HG03108 (cell line): ENCODE data around the gene EIF4B.

Experiments used
- ATAC-seq: cut with Tn5 transposase; IDR thresholded peaks from one replicate; pipeline ENCODE4 v1.9.1; 2021; ENCODE audit warnings: moderate library complexity; ENCODE audit not compliant: unreplicated experiment

EIF4B gene

GRCh38 chr12:53057816-53058500 lies 51.7 kb downstream of the EIF4B start:
- ATAC-seq = no peak

- no peak for ATAC-seq
Observed at GRCh38 chr12:53058674-53059433, 52.6 kb downstream of the EIF4B start.

GRCh38 chr12:53059434-53060063 lies 53.3 kb downstream of the EIF4B start:
- ATAC-seq = no peak

GRCh38 chr12:53060064-53060720 lies 53.9 kb downstream of the EIF4B start:
- ATAC-seq = no peak

- no peak for ATAC-seq
Observed at GRCh38 chr12:53060721-53061276, 54.5 kb downstream of the EIF4B start.

GRCh38 chr12:53061404-53062010 lies 55.3 kb downstream of the EIF4B start:
- ATAC-seq = no peak

GRCh38 chr12:53062011-53062961 lies 56.0 kb downstream of the EIF4B start:
- no peak for ATAC-seq

GRCh38 chr12:53062977-53063707 lies 56.9 kb downstream of the EIF4B start:
- ATAC-seq = no peak

GRCh38 chr12:53063708-53064612 lies 57.7 kb downstream of the EIF4B start:
- no peak for ATAC-seq

- no peak for ATAC-seq
Observed at GRCh38 chr12:53064613-53065436, 58.6 kb downstream of the EIF4B start.

GRCh38 chr12:53065470-53065869 lies 59.2 kb downstream of the EIF4B start:
- ATAC-seq = no peak

GRCh38 chr12:53065975-53066931 lies 60.0 kb downstream of the EIF4B start:
- ATAC-seq = no peak

- ATAC-seq = no peak
Observed at GRCh38 chr12:53067074-53067992, 61.1 kb downstream of the EIF4B start.

- ATAC-seq = no peak
Observed at GRCh38 chr12:53067993-53068770, 61.9 kb downstream of the EIF4B start.
